ENCODE results near the gene MPND. TPM values are rescaled to one million over a fixed set of nuclear protein-coding genes. Genes with fewer than 3 reads are reported as not detected.
A peak's percentile ranks its signal among the peaks of the same experiment; 100 is the strongest.

Gene MPND
- total and polyA plus RNA-seq, 10 of the 15 experiments (the other 5 are each of a cell fraction or from before 2014, with no cell fraction given), result 0.79 to 18.3 (median 6.0) TPM

DNA sequence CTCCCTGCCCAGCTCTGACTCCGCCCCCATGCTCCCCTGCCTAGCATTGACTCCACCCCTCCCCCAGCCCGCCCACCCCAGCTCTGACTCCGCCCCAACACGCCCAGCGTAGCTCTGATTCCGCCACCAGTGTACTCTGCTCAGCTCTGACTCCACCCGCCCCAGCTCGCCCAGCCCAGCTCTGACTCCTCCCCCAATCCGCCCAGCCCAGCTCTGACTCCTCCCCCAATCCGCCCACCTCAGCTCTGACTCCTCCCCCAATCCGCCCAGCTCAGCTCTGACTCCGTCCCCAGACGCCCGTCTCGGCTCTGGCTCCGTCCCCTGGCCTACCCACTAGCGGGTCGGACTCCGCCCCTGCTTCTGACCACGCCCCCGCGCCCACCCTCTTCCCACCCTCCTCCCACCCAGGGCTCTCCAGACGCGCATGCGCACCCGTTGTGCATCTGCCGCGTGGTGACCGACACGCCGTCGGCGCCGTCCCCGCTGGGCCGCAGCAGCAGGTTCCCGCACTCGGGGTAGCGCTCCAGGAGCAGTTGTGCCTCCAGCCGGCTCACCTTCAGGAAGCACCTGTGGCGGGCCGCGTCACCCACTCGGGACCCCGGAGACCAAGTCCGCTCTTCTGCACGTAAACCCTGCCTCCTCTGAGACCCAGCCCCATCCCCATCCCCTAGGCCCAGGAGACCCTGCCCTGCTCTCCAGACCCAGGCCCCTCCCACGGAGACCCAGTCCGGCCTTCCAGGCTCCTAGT, 14.9 kb upstream of the MPND start (continued):
- TF ChIP-seq JUNB (IDR thresholded peaks at IDR 0.05) (no peak), TARDBP (IDR thresholded peaks at IDR 0.05; ENCODE audit: borderline replicate concordance) (peak; percentile 95; the same call in 1 of the 2 replicates), ATF3 (IDR thresholded peaks at IDR 0.05; ENCODE audit: borderline replicate concordance, extremely low read depth, low read depth, low read length) (no peak), CTCF (IDR thresholded peaks at IDR 0.05 in 2 of 3, conservative IDR thresholded peaks at IDR 0.05 in 1 of 3; ENCODE audit: control insufficient read depth in 2 of 3, extremely low read depth in 1 of 3, insufficient read depth in 1 of 3, low read depth in 3 of 3, low read length in 3 of 3) (no peak; a peak in 1 of 6 replicates), FOXK2 (IDR thresholded peaks at IDR 0.05) (no peak), TBL1XR1 (IDR thresholded peaks at IDR 0.05; ENCODE audit: low read depth, low read length) (peak; percentile 53; the same call in 1 of the 2 replicates), ZBED1 (IDR thresholded peaks at IDR 0.05; ENCODE audit: borderline replicate concordance) (no peak), MLLT1 (IDR thresholded peaks at IDR 0.05) (no peak), MEF2A (IDR thresholded peaks at IDR 0.05; ENCODE audit: insufficient read depth, low read depth, low read length) (no peak), WRNIP1 (IDR thresholded peaks at IDR 0.05; ENCODE audit: borderline replicate concordance, low read depth, low read length) (no peak), SUZ12 (IDR thresholded peaks at IDR 0.05; ENCODE audit: unreplicated experiment) (no peak), POLR2AphosphoS5 (IDR thresholded peaks at IDR 0.05; ENCODE audit: low read length) (peak; percentile 71; the same call in 1 of the 2 replicates), ZNF207 (IDR thresholded peaks at IDR 0.05; ENCODE audit: borderline replicate concordance) (no peak), EZH2 (IDR thresholded peaks at IDR 0.05; ENCODE audit: borderline replicate concordance, control insufficient read depth, low read depth, low read length) (no peak), POLR2A (IDR thresholded peaks at IDR 0.05; ENCODE audit: low read depth, low read length) (peak; percentile 88), KAT2A (conservative IDR thresholded peaks at IDR 0.05; ENCODE audit: control insufficient read depth, low read depth, low read length) (no peak), BHLHE40 (IDR thresholded peaks at IDR 0.05; ENCODE audit: borderline replicate concordance in 1 of 2, low read depth in 2 of 2, low read length in 1 of 2) (peak in 1 of 2 experiments; percentile 20; a peak in 1 of 4 replicates), ASH2L (IDR thresholded peaks at IDR 0.05; ENCODE audit: borderline replicate concordance, low read depth) (no peak), MAX (IDR thresholded peaks at IDR 0.05; ENCODE audit: low read depth, low read length) (peak; percentile 80), PBX3 (IDR thresholded peaks at IDR 0.05; ENCODE audit: insufficient replicate concordance, low read depth, low read length) (peak; percentile 86), MTA3 (IDR thresholded peaks at IDR 0.05; ENCODE audit: borderline replicate concordance, low read length) (no peak), MYC (IDR thresholded peaks at IDR 0.05; ENCODE audit: insufficient read depth, insufficient read length, insufficient replicate concordance, low read length, severe bottlenecking) (no peak)

Measured in GM12878 (cell line).